A172 (cell line): Measurements from ENCODE around the gene ANKRD10. TPM values are rescaled to one million over a fixed set of nuclear protein-coding genes. Genes with fewer than 3 reads are reported as not detected.
"Not testable (repeated sequence)": the region's sequence is repeated elsewhere in the genome, so short reads cannot be mapped to it uniquely, and the experiment has no call there.

Experiments used
- DNase-seq: peaks from one replicate; pipeline ENCODE4 v3.0.0-alpha.2; 2015; ENCODE audit warnings: low spot score
- total RNA-seq: library from RNA; depleted of rRNA; stranded (reverse); fragments of >200 nt; shearing (Covaris generic); gene quantifications from 2 replicates; pipeline ENCODE4 v1.2.3, GENCODE V29; 2014; rRNA removed

ANKRD10 gene
- 446 and 575 TPM in 2 replicates for total RNA-seq

DNA sequence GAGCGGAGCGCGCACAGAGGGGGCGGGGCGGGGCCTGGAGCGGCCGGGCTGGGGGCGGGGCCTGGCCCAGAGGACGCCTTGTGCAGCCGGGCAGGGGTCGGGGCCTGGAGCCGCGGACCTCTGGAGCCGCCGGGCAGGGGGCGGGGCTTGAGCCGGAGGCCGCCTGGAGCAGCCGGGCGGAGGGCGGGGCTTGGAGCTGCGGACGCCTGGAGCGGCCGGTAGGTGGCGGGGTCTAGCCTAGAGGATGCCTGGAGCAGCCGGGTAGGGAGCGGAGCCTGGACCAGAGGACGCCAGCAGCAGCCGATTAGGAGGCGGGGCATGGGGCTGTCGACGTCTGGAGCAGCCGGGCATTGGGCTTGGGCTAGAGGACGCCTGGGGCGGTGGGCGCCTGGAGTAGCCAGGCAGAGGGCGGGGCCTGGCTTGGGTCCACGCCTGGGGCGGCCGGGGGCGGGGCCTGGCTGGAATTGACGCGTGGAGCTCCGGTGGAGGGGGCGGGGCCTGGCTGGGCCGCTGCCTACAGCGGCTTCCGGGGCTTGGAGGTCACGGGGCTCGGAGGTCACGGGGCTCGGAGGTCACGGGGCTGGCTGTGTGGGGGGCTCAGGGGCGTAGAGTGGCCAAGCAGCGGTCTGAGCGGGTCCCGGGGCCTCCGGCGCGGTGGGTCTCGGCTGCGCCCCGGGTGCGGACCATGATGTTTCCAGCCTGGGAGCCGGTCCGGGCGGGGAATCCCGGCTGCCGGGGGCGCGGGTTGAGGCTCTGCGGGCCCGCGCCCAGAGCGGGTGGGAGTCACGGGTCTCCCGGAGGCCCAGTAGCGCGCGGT lies at the start of gene ANKRD10:
TSS of gene ANKRD10 (minus strand) at position 13 of the 817 bp plus-strand sequence. CDS start 135 bp downstream, outside the sequence.
- DNase-seq: peak; percentile 100

DNA sequence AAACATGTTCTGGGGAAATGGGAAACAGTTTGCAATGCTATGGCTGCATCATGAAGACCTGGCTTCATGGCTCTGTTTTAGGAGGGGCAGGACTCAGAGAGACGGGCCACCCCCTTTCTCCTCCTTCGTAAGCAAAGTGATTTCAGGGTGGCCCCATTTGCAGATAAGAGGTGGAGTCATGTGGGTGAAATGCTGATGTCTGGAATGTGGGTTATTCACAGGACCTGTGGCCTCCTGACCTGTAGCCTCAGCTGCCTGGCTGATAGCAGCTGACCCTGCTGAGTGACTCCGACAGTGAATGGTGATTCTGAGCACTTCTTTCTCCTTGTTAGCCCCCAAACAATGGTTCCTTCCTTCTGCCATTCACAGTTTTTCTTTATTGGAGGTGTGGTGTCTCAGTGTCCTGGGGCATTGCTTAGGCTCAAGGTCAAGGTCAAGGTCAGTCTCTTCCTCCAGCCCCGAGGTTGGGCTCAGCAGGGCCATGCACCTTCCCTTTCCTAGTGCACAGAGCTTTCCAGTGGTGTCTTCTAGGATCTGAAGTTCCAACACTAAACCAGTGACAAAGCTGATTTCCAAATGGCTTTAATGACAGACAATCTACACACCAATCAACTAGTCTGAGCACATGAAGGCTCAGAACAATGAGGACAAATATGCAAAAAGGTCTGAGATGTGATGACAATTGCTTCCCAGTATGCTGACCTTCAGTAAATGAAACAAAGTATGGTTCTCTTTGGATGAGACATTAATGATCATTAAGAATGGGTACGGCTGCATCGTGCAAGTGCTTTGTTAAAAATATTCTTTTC lies 49.6 kb upstream of the ANKRD10 start:
- DNase-seq: peak; percentile 98

DNA sequence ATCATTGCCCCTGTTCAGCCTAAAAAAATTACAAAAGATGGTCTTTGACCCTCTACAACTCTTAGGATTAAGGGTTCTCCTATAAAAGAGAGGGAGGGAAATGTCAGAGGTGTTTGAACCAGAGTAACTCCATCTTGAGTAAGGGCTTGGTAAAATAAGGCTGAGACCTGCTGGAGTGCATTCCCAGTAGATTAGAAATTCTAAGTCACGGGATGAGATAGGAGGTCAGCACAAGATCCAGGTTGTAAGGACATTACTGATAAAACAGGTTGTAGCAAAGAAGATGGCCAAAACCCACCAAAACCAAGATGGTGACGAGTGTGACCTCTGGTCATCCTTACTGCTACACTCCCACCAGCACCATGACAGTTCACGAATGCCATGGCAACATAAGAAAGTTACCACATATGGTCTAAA lies 48.7 kb upstream of the ANKRD10 start:
- no peak for DNase-seq

DNA sequence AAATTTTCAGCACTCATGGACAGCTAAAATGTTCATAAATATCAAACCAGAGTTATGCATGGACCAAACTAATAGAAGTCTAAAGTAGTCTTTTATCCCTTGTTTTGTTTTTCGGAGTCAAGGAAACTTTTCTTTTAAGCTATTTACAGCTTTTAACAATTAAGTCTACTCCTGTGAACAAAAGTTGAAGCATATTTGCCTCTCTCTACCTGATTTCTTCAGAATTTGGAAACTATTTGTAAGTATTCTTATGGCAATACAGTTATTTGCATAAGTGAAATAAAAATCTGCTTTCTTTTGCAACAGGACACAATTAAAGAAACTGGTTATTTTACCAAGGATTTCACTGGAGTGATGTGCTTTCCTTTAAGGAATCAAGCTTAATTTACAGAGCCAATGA lies 47.1 kb upstream of the ANKRD10 start:
- DNase-seq: no peak

DNA sequence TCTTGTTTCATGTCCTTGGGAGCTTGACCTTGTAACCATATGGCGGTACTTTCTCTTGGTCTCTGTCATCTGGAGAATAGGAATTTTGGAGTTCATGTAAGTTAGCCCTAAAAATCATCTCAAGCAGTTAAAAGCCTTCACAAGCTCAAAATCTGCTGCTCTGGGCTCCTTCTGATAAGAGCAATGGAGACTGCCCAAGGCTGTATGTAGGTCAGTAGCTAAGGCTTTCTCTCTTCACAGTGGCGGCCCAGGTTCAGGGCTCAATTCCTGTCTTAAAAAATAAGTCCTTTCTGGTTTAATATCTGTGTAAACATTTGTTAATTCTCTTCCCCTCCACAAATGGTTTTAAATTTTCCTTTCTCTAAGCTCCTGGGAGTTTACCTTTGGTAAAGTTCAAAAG lies 45.3 kb upstream of the ANKRD10 start:
- DNase-seq: no peak

DNA sequence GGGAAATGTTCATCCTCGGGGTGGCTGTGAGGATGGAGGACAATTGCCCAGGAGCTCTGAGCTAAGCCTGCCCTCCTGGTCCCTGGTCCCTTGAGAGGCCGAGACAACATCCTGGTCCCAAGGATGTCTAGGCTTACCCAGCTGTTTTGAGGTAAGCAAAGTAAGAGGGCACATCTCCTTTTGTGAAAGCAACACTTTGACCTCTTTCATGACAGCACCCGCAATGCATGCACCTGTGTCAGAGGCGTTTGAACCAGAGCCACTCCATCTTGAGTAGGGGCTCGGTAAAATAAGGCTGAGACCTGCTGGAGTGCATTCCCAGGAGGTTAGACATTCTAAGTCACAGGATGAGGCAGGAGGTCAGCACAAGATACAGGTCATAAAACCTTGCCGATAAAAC lies 43.1 kb upstream of the ANKRD10 start:
- no peak for DNase-seq

DNA sequence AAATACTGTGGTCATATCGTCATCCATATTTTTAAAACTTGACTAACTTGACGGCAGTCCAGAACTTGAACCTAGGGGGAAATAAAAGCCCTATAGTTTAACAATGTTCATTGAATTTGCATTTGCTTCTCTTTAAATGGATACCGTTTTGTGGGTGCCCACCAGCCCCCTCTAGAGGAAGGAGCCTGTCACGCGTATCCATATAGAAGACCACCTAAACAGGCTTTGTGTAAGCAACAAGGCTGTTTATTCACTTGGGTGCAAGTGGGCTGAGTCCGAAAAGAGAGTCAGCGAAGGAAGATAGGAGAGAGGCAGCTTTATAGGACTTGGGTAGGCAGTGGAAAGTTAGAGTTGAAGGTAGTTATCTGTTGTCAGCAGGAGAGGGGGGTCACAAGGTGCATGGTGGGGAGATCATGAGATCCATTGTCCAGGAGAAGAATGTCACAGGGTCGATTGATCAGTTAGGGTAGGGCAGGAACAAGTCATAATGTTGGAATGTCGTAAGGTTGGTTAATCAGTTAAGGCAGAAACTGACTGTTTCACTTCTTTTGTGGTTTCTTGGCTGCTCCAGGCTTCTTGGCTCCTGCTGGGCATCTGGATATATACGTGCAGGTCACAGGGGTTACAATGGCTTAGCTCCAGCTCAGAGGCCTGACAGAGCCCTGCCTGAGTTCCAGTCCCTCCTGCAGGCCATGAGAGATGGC lies 42.5 kb upstream of the ANKRD10 start:
- peak; percentile 90 for DNase-seq

DNA sequence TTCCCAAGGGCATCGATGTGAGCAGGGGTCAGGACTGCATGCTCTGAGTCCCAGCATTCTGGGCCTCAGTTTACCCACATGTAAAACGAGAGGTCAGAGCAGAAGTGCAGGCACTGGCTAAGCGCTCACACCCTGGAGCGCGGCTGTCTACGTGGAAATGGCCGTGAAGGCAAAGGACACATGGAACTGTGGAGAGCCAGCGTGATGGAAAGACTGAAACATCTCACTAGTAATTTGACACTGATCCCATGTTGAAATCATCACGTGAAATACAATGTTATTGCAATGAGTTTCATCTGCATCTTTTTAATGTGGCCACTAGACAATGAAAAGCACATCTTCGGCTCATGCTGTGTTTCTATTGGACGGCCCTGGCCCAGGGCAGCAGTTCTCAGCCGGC lies 41.3 kb upstream of the ANKRD10 start:
- DNase-seq: not testable (repeated sequence)

DNA sequence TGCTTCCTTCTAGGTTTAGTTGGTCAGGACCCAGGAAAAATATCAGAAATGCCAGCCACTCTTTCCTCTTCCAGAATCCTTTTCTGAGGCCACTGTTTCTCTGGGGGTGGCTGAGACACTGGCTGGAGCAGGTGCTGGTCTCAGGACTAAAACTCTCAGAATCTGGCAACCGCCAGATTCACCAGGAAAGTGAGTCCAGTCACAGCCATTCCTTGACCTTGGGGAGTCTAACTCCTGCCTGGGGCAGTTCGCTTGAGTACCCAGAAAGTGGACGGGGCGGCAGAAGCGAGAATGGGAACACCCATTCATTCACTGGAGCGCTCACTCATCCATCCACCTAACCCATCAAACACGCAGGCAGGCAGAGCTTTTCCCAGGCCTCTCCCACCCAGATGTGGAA lies 40.7 kb upstream of the ANKRD10 start:
- DNase-seq: peak; percentile 66

DNA sequence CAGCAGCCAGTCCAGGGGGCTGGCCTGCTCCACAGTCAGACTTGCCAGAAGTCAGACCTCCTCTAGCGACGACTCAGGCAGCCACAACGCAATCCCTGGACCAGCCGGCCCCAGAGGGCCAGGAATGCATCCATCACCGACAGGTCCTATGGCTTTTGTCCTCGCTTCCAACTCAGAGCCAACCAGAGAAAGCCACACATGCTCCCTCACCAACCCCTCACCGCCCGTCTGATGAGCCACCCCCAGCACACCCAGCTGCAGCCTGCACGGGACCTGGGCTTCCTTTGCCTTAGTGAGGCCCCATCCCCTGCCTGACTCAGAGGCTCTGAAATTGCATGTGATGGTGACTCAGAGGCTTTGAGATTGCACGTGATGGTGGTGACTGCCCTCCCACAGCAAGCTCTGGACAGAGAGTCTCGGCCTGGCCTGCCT lies 40.2 kb upstream of the ANKRD10 start:
- DNase-seq: peak; percentile 99

DNA sequence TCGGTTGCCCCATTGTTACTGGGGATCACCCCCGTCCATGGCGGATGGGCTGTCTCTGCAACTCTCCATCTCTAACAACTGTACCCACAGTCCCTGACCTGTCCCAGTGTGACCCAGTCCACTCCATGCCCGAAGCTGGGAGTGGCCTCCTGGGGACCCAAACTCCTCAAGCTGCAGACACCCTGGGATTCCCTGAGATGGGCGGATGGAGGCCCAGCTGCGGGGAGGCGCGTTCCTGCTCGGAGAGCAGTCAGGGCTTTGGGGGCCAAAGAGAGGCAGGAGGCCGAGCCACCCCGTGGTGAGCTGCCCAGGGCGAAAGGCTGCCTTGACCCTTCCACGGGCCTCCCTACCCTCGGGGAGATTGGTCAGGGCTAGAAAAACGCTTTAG lies 39.7 kb upstream of the ANKRD10 start:
- not testable (repeated sequence) for DNase-seq

DNA sequence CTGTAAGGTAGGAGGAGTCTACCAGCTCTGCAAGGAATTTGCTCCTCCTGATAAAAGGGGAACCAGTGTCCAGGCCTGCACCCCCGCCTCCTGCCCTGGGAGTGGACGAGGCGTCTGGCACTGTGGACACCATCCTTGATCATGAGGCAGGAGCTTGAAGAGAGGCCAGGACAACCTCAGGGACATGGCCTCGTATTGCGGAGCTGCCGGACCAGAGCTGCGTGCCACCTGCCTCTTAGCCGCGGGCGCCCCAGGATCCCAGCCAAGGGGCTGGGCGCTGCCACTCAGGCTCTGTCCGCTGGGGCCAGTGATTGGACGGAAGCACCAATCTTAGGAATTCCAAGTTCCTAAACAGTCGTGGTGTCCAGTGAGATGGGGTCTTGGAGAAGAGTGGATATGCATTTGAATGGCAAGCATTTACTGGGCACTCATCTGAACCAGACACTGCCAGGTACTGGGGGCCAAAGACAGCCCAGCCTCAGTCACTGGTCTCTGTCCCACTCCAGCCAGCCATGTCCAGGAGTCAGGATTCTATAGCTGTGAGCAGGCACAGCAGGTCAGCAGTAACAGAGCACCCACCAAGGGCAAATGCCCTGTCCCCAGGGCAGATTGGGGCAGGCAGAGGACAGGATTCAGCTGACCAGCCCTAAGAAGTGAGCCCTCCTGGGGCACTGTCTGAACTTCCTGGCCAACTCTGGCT lies 39.1 kb upstream of the ANKRD10 start:
- DNase-seq: no peak

DNA sequence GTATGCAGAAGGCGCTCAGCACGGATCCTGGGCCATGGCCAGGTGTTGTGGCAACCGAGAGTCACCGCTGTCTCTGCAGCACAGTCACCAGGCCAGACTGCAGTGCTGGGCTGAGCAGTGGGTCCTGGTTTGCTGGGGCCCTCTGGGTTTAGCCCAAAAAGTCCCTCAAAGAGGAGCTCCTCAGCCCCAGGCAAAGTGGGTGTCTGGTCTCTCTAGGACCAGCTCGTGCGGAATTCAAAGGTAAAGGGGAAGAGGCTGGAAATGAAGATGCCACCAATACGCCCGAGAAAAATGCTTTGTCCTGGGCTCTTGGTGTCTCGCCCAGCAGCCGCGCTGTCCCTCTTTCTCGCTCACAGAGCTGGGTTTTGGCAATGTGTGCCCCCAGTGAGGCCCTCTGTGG lies 38.5 kb upstream of the ANKRD10 start:
- no peak for DNase-seq

DNA sequence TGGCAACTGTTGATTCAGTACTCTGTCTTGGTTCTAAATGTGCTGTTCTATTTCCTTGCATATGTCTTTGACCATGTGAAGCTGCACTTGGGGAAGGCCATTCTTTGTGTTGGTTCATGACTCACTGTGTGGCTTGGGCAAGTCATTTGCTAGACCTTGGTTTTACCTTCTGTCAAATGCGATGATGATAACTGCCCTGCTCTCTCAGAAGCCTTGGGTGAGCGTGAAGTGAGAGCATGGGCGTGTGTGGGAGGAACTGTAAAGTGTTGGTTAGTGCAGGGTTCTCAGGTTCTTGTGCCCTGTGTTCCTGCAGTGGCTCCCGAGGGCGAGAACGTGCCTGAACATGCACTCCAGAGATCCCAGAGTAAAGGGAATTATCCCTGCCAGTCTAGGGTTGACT lies 37.3 kb upstream of the ANKRD10 start:
- not testable (repeated sequence) for DNase-seq

DNA sequence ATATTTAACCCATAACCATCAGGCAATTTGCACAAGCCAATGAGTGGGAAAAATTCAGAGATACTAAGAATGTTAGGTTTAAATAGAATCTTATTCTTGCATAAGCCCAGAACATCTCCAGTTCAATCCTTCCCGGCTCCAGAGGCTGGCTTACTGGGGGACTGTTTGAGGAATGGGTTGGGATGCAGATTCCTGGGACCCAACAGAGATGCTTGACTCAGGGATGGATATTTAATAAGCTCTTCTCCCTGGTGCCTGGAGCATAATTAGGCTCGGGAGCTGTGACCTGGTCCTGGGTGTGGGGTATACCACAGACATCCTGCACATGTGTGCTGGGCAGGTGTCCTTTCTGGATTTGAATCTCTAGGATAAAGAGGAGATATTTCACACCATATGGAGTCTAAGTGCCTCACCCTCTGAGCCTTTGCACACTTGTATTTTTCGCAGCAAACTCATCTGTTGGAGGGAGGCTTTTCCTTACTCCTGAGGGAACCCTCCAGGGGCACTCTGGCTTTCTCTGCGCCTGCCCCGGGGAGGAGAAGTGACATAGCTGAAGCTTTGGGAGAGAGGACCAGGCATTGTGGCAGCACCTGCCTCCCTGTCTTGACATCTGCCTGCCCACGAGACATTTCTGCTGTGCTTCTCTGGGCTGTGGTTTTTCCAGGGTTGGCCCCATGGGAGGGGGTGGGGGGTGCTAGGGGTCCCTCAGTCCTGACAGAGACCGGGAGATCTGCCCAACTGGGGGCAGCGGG lies 36.1 kb upstream of the ANKRD10 start:
- no peak for DNase-seq

DNA sequence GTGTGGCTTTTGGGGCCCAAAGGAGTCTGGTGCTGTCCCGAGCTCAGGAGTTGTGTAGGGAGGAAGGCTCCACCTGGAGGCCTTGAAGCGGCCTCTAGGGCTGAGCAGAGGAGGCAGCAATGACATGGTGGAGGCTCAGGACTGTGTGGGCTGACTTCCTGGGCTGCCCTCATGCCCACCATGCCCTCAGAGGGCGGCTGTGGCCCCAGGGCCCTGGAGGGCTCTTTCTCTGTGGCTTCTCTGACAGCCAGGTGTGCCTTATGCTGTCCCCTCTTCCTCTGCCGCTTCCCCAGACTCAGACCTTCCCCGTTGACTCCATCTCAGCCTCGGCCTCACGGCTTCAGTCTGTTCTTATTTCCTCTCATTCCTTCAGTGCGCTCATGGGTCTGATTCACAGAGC lies 35.5 kb upstream of the ANKRD10 start:
- no peak for DNase-seq

DNA sequence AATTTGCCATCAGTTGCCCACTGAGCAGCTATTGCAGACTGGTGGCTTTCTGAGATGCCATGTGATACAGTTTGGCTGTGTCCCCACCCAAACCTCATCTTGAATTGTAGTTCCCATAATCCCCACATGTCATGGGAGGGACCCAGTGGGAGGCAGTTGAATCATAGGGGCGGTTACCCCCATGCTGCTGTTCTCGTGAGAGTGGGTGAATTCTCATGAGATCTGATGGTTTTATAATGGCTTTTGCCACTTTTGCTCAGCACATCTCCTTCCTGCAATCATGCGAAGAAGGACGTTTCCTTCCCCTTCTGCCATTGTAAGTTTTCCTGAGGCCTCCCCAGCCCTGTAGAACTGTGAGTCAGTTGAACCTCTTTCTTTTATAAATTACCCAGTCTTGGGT lies 34.8 kb upstream of the ANKRD10 start:
- no peak for DNase-seq

DNA sequence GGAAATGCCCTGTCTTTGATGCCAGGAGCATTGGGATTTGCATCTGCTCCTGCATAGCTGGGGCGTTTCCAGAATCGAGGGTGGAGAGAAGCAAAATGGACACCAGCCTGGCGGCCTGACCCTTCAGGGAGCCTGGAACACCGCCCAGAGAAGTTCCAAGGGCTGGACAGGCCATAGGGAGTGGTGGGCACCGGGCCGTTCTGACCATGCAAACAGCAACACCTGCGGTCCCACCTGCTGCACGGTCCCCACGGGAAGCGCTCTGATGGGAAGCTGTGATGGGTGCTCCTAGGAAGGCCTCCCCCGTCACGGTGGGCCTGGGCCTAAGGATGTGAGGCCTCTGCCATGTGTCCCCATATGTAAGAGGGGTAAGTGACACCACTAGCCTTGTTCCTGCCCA lies 34.2 kb upstream of the ANKRD10 start:
- DNase-seq: no peak

DNA sequence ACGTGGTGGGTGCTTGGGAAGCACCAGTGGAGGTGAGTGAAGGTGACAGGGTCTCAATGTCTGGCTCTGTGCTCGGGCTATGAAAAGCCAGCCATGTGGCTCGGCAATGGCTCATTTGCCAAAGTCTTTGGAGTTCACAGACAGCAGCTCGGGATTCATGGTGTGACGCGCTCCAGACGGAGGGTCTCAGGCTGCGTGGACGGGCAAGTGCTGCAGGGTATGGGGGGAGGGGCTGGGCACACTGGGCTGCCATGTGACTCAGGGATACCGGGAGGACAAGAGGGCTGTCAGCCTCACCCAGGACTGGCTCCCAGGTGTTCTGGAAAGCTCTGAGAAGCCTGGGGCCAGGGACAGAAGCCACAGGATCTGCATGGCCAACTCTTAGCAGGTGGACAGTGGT lies 32.5 kb upstream of the ANKRD10 start:
- not testable (repeated sequence) for DNase-seq

DNA sequence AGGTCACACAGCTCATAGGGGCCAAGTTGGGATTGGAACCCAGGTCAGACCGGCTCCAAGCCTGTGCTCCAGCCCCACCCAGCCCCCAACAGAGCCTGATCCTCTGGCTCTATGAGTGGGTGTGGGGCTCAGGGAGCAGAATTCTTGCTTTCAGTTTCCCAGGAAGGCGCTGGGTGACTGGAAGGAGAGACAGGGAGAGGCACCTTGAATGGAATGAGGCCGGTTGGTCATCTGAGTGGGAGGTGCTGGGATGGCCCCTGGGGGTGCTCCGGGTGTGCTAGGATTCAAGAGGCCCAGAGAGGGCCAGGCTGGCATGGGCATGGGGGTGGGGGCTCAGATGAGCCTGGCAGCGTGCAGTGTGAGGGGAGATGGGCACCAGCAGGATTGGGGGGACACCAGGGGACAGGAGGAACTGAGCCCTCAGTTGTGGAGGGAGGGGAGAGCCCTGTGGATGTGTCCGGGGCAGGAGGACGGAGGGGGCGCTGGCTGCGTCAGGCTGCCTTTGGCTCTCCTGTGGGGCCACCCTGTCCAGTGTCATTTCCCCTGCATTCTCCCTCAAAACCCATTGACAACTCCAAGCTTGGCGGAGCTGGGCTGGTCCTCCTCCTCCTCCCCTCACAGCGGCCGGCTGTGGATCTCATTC lies 31.2 kb upstream of the ANKRD10 start:
- DNase-seq: no peak
